ENCODE measurements around the gene SLC8A1.

DNA sequence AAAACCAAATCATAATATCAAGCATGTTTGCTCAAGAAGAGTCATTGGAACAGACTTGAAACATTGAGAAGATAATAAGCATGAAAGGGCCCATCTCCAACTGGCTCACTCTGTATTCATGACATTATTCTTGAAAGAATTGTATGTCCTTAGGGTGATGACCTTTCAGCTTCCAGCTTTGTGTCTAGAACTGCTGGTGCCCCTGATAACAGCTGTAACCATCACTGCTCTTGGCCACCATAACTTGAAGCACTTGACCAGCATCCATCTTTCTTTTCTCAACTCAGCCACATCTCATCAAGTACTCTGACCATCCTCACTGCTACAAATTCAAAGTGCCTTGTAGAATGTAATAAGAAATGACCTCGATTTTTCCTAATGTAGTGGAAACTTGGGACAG, 289.9 kb downstream of the SLC8A1 start:
- TF ChIP-seq PATZ1 (CRISPR knock-in tag; IDR thresholded peaks at IDR 0.05; ENCODE audit: borderline replicate concordance): no peak
- TF ChIP-seq ESRRG (CRISPR knock-in tag; IDR thresholded peaks at IDR 0.05): no peak
- no peak for TF ChIP-seq ZC3H10 (CRISPR knock-in tag; IDR thresholded peaks at IDR 0.05)
- no peak for TF ChIP-seq TCF4 (CRISPR knock-in tag; IDR thresholded peaks at IDR 0.05; ENCODE audit: borderline replicate concordance)

Data from SK-N-SH treated with all-trans-retinoic acid at 6 μM for 48 hours (cell line).